PC-3 (cell line): ENCODE data around the gene LRP1B.
"Not testable (repeated sequence)": the region's sequence is repeated elsewhere in the genome, so short reads cannot be mapped to it uniquely, and the experiment has no call there.

ENCODE experiments used
- CTCF ChIP-seq: fragments of 300-600 bp; sonication (generic); conservative IDR thresholded peaks from 2 replicates; pipeline ENCODE4 v1.5.1; 2017; ENCODE audit warnings: antibody characterized with exemption, low read depth, mild to moderate bottlenecking, low read length
- EZH2 ChIP-seq: fragments of 300-600 bp; sonication (generic); IDR thresholded peaks from one replicate; pipeline ENCODE4 v1.6.1; 2017; ENCODE audit warnings: antibody characterized with exemption, mild to moderate bottlenecking, low read length; ENCODE audit not compliant: unreplicated experiment
- EZH2phosphoT487 ChIP-seq: fragments of 300-600 bp; sonication (generic); IDR thresholded peaks from 2 replicates; pipeline ENCODE4 v1.6.1; 2018; ENCODE audit warnings: mild to moderate bottlenecking, antibody characterized with exemption, low read length, borderline replicate concordance

DNA sequence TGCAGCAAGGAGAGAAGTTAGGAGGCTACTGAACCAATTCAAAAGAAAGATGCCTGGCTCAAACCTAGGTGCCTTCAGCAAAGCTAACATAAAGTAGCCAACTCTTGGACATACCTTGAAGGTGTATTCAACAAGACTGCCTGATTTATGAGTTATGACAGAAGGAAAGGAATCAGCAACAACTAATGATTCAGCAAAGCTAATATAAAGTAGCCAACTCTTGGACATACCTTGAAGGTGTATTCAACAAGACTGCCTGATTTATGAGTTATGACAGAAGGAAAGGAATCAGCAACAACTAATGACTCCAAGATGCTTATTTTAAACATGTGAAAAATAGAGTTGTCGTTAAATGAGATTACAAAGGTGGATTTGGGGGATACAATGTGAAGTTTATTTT is 1786.5 kb downstream of the LRP1B start:
- TF ChIP-seq CTCF, EZH2, EZH2phosphoT487: not testable (repeated sequence)
